GM12872 (cell line): ENCODE measurements around the gene UGT2B7.

Source experiments
- CTCF ChIP-seq: IDR thresholded peaks from 3 replicates; pipeline ENCODE4 v1.5.1; 2011; ENCODE audit warnings: low read depth, mild to moderate bottlenecking, low read length, moderate library complexity; ENCODE audit not compliant: insufficient read depth

The UGT2B7 gene

GRCh38 chr4:69058410-69059059 is 37.7 kb upstream of the UGT2B7 start:
- TF ChIP-seq CTCF, result no peak

GRCh38 chr4:69060651-69061308 is 35.5 kb upstream of the UGT2B7 start:
- TF ChIP-seq CTCF, result peak; percentile 6; the same call in 1 of the 3 replicates

GRCh38 chr4:69064391-69064790 is 31.9 kb upstream of the UGT2B7 start:
- TF ChIP-seq CTCF, result no peak

GRCh38 chr4:69066945-69067344 is 29.3 kb upstream of the UGT2B7 start:
- TF ChIP-seq CTCF, result no peak

GRCh38 chr4:69069085-69069484 is 27.2 kb upstream of the UGT2B7 start:
- no peak for TF ChIP-seq CTCF

- no peak for TF ChIP-seq CTCF
Observed at GRCh38 chr4:69070590-69070989, 25.7 kb upstream of the UGT2B7 start.

GRCh38 chr4:69071286-69071685 is 25.0 kb upstream of the UGT2B7 start:
- TF ChIP-seq CTCF, result no peak
